ENCODE results near the gene PSEN1. TPM values are rescaled to one million over a fixed set of nuclear protein-coding genes. Genes with fewer than 3 reads are reported as not detected.
A peak's percentile ranks its signal among the peaks of the same experiment; 100 is the strongest.
"Not testable (repeated sequence)": the region's sequence is repeated elsewhere in the genome, so short reads cannot be mapped to it uniquely, and the experiment has no call there.

PSEN1 gene
- total RNA-seq, 1 donor from 2014 or later = 75.3 TPM

GRCh38 chr14:73188501-73188911, 52.2 kb downstream of the PSEN1 start:
- no peak for DNase-seq (ENCODE audit: low spot score)
- H3K9me3 Mint-ChIP-seq (ENCODE audit: unreplicated experiment) = no peaks in the 10 kb centered on the region
- no peak overlapping the region for H3K27ac Mint-ChIP-seq (ENCODE audit: unreplicated experiment)
- no peak overlapping the region for H3K4me3 Mint-ChIP-seq (ENCODE audit: unreplicated experiment)
- peaks cover 4% of the 10 kb centered on the region for H3K27me3 Mint-ChIP-seq (ENCODE audit: unreplicated experiment)
- H3K4me1 Mint-ChIP-seq (ENCODE audit: unreplicated experiment) = no peaks in the 10 kb centered on the region
- peaks cover 27% of the 10 kb centered on the region for H3K36me3 Mint-ChIP-seq (ENCODE audit: low read depth, unreplicated experiment)
- TF ChIP-seq CTCF (IDR thresholded peaks at IDR 0.05; ENCODE audit: unreplicated experiment) = no peak

GRCh38 chr14:73189651-73190050, 53.3 kb downstream of the PSEN1 start:
- H3K27ac Mint-ChIP-seq (ENCODE audit: unreplicated experiment) = no peak overlapping the region
- no peaks in the 10 kb centered on the region for H3K4me1 Mint-ChIP-seq (ENCODE audit: unreplicated experiment)
- H3K36me3 Mint-ChIP-seq (ENCODE audit: low read depth, unreplicated experiment) = peaks cover 31% of the 10 kb centered on the region
- DNase-seq (ENCODE audit: low spot score) = no peak
- peaks cover 4% of the 10 kb centered on the region for H3K27me3 Mint-ChIP-seq (ENCODE audit: unreplicated experiment)
- H3K9me3 Mint-ChIP-seq (ENCODE audit: unreplicated experiment) = no peaks in the 10 kb centered on the region
- H3K4me3 Mint-ChIP-seq (ENCODE audit: unreplicated experiment) = no peak overlapping the region
- no peak for TF ChIP-seq CTCF (IDR thresholded peaks at IDR 0.05; ENCODE audit: unreplicated experiment)

GRCh38 chr14:73191441-73191840, 55.1 kb downstream of the PSEN1 start:
- no peaks in the 10 kb centered on the region for H3K27me3 Mint-ChIP-seq (ENCODE audit: unreplicated experiment)
- H3K9me3 Mint-ChIP-seq (ENCODE audit: unreplicated experiment) = no peaks in the 10 kb centered on the region
- DNase-seq (ENCODE audit: low spot score) = no peak
- H3K36me3 Mint-ChIP-seq (ENCODE audit: low read depth, unreplicated experiment) = peaks cover 27% of the 10 kb centered on the region
- no peaks in the 10 kb centered on the region for H3K4me1 Mint-ChIP-seq (ENCODE audit: unreplicated experiment)
- no peak overlapping the region for H3K4me3 Mint-ChIP-seq (ENCODE audit: unreplicated experiment)
- no peak overlapping the region for H3K27ac Mint-ChIP-seq (ENCODE audit: unreplicated experiment)
- TF ChIP-seq CTCF (IDR thresholded peaks at IDR 0.05; ENCODE audit: unreplicated experiment) = no peak

- DNase-seq (ENCODE audit: low spot score); H3K27me3 Mint-ChIP-seq (ENCODE audit: unreplicated experiment); H3K9me3 Mint-ChIP-seq (ENCODE audit: unreplicated experiment); H3K4me3 Mint-ChIP-seq (ENCODE audit: unreplicated experiment); H3K27ac Mint-ChIP-seq (ENCODE audit: unreplicated experiment); H3K4me1 Mint-ChIP-seq (ENCODE audit: unreplicated experiment): not testable (repeated sequence)
- H3K36me3 Mint-ChIP-seq (ENCODE audit: low read depth, unreplicated experiment) = peaks cover 24% of the 10 kb centered on the region
These were observed 58.0 kb downstream of the PSEN1 start for GRCh38 chr14:73194306-73194705.

GRCh38 chr14:73198253-73198652, 61.9 kb downstream of the PSEN1 start:
- Mint-ChIP-seq H3K4me1 (ENCODE audit: unreplicated experiment) (no peaks in the 10 kb centered on the region), H3K27ac (ENCODE audit: unreplicated experiment) (no peak overlapping the region), H3K9me3 (ENCODE audit: unreplicated experiment) (no peaks in the 10 kb centered on the region), H3K36me3 (ENCODE audit: low read depth, unreplicated experiment) (peaks cover 38% of the 10 kb centered on the region), H3K27me3 (ENCODE audit: unreplicated experiment) (peaks cover 1% of the 10 kb centered on the region), H3K4me3 (ENCODE audit: unreplicated experiment) (peak overlapping the region; percentile 4)
- no peak for DNase-seq (ENCODE audit: low spot score)
- no peak for TF ChIP-seq CTCF (IDR thresholded peaks at IDR 0.05; ENCODE audit: unreplicated experiment)

- H3K9me3 Mint-ChIP-seq (ENCODE audit: unreplicated experiment) = peaks cover 3% of the 10 kb centered on the region
- TF ChIP-seq CTCF (IDR thresholded peaks at IDR 0.05; ENCODE audit: unreplicated experiment) = no peak
- no peak for DNase-seq (ENCODE audit: low spot score)
- H3K36me3 Mint-ChIP-seq (ENCODE audit: low read depth, unreplicated experiment) = peaks cover 58% of the 10 kb centered on the region
- no peaks in the 10 kb centered on the region for H3K4me1 Mint-ChIP-seq (ENCODE audit: unreplicated experiment)
- peaks cover under 1% of the 10 kb centered on the region for H3K27me3 Mint-ChIP-seq (ENCODE audit: unreplicated experiment)
- H3K27ac Mint-ChIP-seq (ENCODE audit: unreplicated experiment) = no peak overlapping the region
- peak overlapping the region; percentile 10 for H3K4me3 Mint-ChIP-seq (ENCODE audit: unreplicated experiment)
These were observed 67.2 kb downstream of the PSEN1 start for GRCh38 chr14:73203527-73203926.
